Spinal cord (tissue), 10 donors: ENCODE results near the gene ZER1. TPM values are rescaled to one million over a fixed set of nuclear protein-coding genes. Genes with fewer than 3 reads are reported as not detected.
"Not testable (repeated sequence)": the region's sequence is repeated elsewhere in the genome, so short reads cannot be mapped to it uniquely, and the experiment has no call there.

ENCODE experiments used
- DNase-seq, 6 donors: peaks; one replicate each; pipeline versions ENCODE4 v3.0.0 to v3.0.0-alpha.2; 2013 to 2015; ENCODE audit warnings: low spot score in 6 of 6, low read depth in 4 of 6
- H3K27ac ChIP-seq: one replicate; pipeline ENCODE4 v1.5.1; 2013; ENCODE audit warnings: low read depth, low read length, control low read depth
- H3K27me3 ChIP-seq: one replicate; pipeline ENCODE4 v1.6.1; 2013; ENCODE audit warnings: low read length; ENCODE audit not compliant: control insufficient read depth, insufficient read depth
- H3K36me3 ChIP-seq: one replicate; pipeline ENCODE4 v1.6.1; 2013; ENCODE audit warnings: low read length; ENCODE audit not compliant: control insufficient read depth, insufficient read depth
- H3K4me1 ChIP-seq: one replicate; pipeline ENCODE4 v1.6.1; 2013; ENCODE audit warnings: low read length; ENCODE audit not compliant: control insufficient read depth, insufficient read depth
- H3K4me3 ChIP-seq: one replicate; pipeline ENCODE4 v1.5.1; 2013; ENCODE audit warnings: low read depth, low read length, control low read depth
- H3K9me3 ChIP-seq: one replicate; pipeline ENCODE4 v1.6.1; 2013; ENCODE audit warnings: low read length; ENCODE audit not compliant: control insufficient read depth, insufficient read depth
- WGBS: methylation state at CpG from one replicate; pipeline ENCODE4 v1.1.5; 2013; ENCODE audit warnings: missing lambda C conversion rate; ENCODE audit not compliant: insufficient coverage; 5-methylcytosine and 5-hydroxymethylcytosine counted together
- polyA plus RNA-seq, 2 donors: library from polyadenylated mRNA; unstranded; fragments of 120-200 nt; gene quantifications; one replicate each; pipeline ENCODE4 v1.2.1, GENCODE V29; 2013; ENCODE audit not compliant: insufficient read length in 2 of 2
- total RNA-seq, 2 donors: library from RNA; depleted of rRNA in 1 of 2; stranded (reverse); fragments of 120-200 nt in 1 of 2; fragments of >200 nt in 1 of 2; gene quantifications; one replicate each; pipeline versions ENCODE4 v1.2.3 to v1.2.4, GENCODE V29; 2013 to 2014
- donor health status: healthy.

ZER1 gene
- total and polyA plus RNA-seq, 4 donors = 23.1 to 55.3 (median 42.8) TPM

DNA sequence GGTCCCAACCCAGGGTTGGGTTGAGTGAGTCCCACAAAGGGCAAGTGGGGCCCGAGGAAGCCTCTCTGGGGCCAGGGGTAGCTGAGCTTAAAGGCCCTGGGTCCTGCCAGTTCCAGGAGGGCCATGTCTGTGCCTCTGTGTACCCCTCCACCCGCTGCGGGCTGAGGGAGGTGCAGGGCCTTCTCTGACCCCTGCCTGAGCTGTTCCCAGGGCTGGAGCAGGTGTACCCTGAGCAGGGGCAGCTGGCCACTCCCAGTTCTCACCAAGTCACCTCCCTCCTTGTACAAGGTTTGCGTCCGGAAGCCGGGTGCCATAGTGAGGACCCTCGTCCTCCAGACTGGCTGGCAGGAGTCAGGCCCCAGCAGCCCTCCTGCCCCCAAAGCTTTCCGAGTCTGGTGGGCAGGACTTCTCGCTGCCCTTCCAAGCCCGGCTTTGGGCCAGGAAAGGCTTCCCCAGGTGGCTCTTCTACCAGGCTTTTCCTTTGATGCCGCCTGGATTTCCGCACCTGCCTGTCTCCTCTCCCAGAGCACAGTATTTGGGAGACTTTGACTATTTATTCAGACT, 37.4 kb upstream of the ZER1 start:
- H3K36me3 ChIP-seq = peaks cover 50% of the 10 kb centered on the region
- 94% methylated on average over 10 of the region's 12 CpGs for WGBS
- no peaks in the 10 kb centered on the region for H3K27me3 ChIP-seq
- H3K9me3 ChIP-seq = no peaks in the 10 kb centered on the region
- H3K4me3 ChIP-seq = no peak overlapping the region
- H3K4me1 ChIP-seq = no peaks in the 10 kb centered on the region
- H3K27ac ChIP-seq = no peak overlapping the region
- DNase-seq = no peak

DNA sequence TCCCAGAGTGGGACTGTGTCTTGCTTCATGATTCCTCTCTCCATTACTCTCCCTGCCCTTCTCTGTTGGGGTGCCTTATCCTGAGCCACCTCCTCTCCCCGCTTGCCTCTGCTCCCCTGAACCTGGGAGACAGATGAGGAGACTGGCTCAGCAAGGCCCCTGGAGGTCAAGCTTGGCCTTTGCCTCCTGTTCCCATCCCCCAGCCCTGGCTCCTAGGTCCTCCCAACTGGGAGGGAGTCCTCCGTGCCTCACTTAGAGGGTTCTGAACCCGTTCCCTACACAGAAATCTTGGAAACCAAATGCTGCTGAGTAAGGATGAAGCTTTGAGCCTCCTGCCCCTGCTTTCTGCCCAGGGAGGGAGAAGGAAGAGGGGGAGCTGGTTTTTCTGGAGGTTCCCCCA, 36.8 kb upstream of the ZER1 start:
- no peak overlapping the region for H3K27ac ChIP-seq
- peaks cover 56% of the 10 kb centered on the region for H3K36me3 ChIP-seq
- no peak overlapping the region for H3K4me3 ChIP-seq
- no CpG with 5 or more reads among the region's 3 CpGs for WGBS
- DNase-seq = no peak
- H3K4me1 ChIP-seq = peaks cover 4% of the 10 kb centered on the region
- H3K9me3 ChIP-seq = no peaks in the 10 kb centered on the region
- H3K27me3 ChIP-seq = no peaks in the 10 kb centered on the region

DNA sequence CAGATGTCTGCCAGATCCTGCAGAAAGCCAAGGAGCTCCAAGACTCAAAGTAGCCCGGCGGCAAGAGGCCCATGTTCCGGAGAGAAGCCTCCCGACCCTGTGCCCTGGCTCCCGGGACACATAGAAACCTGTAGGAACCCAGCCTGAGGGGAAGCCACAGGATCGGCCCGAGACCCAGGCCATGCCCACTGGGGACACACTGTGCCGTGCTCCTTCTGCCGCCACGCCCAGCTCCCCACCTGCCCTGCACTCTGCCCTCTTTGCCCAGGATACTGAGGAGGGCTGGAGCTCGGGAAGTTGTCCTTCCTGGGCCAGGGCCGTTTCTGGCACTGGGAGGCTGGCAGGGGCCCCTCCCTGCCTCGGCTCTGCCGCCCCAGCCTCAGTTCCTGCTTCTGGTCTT, 36.1 kb upstream of the ZER1 start:
- no peak overlapping the region for H3K27ac ChIP-seq
- H3K36me3 ChIP-seq = peaks cover 63% of the 10 kb centered on the region

DNA sequence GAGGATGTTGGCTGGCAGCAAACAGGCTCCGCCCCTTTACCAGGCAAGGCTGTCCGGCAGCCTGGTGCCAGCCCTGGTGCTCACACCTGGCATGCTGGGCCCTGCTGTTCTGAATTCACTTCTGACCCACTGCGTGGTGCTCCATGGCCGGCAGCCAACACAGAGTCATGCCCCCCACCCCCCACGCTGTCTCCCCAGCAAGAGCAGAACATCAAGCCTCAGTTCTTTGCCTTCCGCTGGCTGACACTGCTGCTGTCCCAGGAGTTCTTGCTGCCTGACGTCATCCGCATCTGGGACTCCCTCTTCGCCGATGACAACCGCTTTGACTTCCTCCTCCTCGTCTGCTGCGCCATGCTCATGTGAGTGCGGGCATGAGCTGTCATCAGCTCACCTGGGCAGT, 33.9 kb upstream of the ZER1 start:
- Histone ChIP-seq H3K27ac (no peak overlapping the region), H3K9me3 (no peaks in the 10 kb centered on the region), H3K4me1 (peaks cover 4% of the 10 kb centered on the region), H3K27me3 (no peaks in the 10 kb centered on the region), H3K4me3 (no peak overlapping the region), H3K36me3 (peaks cover 81% of the 10 kb centered on the region)
- DNase-seq = no peak
- WGBS = 87% methylated on average over 14 of the region's 14 CpGs

More for the DNA sequence above, 36.1 kb upstream of the ZER1 start:
- Histone ChIP-seq H3K4me1 (peaks cover 4% of the 10 kb centered on the region), H3K27me3 (no peaks in the 10 kb centered on the region), H3K4me3 (no peak overlapping the region), H3K9me3 (no peaks in the 10 kb centered on the region)
- WGBS = 88% methylated on average over 14 of the region's 14 CpGs
- no peak for DNase-seq

GRCh38 chr9:128802482-128802881, 30.8 kb upstream of the ZER1 start:
- Histone ChIP-seq H3K4me3 (no peak overlapping the region), H3K9me3 (no peaks in the 10 kb centered on the region), H3K36me3 (peaks cover 89% of the 10 kb centered on the region), H3K27ac (no peak overlapping the region), H3K4me1 (peaks cover 4% of the 10 kb centered on the region), H3K27me3 (no peaks in the 10 kb centered on the region)
- DNase-seq = no peak
- 100% methylated on average over 3 of the region's 4 CpGs for WGBS

DNA sequence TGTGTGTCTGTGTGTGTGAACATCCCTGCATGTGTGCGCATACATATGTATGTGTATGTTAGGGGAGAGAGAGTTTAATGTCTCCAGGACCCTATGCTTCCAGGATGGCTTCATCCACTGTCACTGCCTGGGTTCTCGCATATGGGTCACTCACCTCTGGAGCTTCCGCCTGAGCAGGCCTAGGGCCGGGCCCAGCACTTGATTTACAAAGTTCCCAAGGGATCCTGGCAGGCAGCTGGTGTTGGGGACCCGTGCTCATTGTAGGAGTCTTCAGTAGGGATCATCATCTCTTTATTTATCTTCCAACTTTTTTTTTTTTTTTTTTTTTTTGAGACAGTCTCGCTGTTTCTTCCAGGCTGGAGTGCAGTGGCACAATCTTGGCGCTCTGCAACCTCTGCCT, 28.3 kb upstream of the ZER1 start:
- peaks cover 85% of the 10 kb centered on the region for H3K36me3 ChIP-seq
- 93% methylated on average over 3 of the region's 7 CpGs for WGBS
- no peaks in the 10 kb centered on the region for H3K9me3 ChIP-seq
- DNase-seq = no peak
- peaks cover 4% of the 10 kb centered on the region for H3K4me1 ChIP-seq
- no peaks in the 10 kb centered on the region for H3K27me3 ChIP-seq
- no peak overlapping the region for H3K27ac ChIP-seq
- no peak overlapping the region for H3K4me3 ChIP-seq

DNA sequence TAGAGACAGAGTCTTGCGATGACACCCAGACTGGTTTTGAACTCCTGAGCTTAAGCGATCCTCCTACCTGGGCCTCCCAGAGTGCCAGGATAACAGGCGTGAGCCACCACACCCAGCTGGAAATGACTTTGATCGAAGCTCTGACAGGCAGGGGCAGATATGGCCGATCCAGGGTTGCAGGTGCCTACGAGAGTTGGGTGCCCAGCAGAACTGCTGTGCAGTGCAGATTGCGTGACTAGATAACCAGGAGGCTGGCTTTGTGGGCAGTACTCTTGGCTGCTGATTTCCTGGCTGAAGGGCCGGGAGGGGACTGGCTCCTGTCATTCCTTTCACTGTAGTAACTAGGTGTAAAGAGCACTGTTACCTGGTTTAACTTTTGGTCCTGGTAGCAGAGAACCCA, 27.2 kb upstream of the ZER1 start:
- H3K36me3 ChIP-seq = peaks cover 88% of the 10 kb centered on the region
- H3K27ac ChIP-seq = no peak overlapping the region
- peaks cover 2% of the 10 kb centered on the region for H3K4me1 ChIP-seq
- 93% methylated on average over 8 of the region's 8 CpGs for WGBS
- no peak overlapping the region for H3K4me3 ChIP-seq
- no peak for DNase-seq
- H3K9me3 ChIP-seq = no peaks in the 10 kb centered on the region
- no peaks in the 10 kb centered on the region for H3K27me3 ChIP-seq

DNA sequence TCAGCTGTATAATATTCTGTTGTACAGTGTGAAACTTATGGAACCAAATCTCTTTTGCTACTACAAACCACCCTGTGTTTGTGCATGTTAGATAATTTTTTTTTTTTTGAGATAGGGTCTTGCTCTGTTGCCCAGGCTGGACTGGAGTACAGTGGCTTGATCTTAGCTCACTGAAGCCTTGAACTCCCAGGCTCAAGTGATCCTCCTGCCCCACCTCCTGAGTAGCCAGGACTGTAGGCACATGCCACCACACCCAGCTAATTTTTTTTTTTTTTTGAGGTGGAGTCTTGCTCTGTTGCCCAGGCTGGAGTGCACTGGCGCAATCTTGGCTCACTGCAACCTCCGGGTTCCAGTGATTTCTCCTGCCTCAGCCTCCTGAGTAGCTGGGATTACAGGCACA, 23.2 kb upstream of the ZER1 start:
- H3K9me3 ChIP-seq, H3K27ac ChIP-seq, H3K4me3 ChIP-seq, H3K4me1 ChIP-seq, H3K27me3 ChIP-seq, DNase-seq: not testable (repeated sequence)
- peaks cover 91% of the 10 kb centered on the region for H3K36me3 ChIP-seq
- whole genome bisulfite sequencing = 40% methylated on average over 1 of the region's 2 CpGs

DNA sequence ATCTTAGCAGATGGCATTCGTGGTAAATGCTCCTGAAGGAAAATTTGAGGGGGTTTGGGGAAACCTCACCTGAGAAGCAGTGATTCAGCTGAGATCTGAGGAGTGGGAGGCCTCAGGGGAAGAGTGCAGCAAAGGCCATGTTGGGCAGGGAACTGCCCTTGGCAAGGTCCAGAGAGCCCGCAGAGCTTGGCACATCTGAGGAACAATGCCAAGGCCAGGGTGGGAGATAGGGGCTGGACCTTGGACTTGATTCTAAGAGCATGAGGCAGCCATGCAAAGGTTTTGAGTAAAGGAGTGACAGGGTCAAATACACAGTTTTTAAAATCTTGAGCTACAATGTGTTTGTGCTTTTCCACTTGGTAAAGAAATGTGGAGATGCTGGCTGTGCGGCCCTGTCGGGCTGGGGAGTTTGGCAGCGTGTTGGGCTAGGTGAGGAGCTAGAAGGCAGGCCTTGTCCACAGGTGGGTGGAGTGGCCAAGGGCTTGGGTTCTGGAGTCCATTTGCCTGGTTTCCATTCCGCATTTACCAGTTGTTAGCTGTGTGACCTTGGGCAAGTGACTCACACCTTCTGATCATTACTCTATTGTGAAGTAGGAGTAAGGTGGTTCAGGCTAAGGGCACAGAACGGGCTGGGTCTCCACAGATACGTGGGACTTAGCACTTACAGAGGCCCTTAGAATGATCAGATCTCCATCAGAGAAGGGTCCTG, 21.4 kb upstream of the ZER1 start:
- Histone ChIP-seq H3K4me3 (no peak overlapping the region), H3K27ac (no peak overlapping the region), H3K27me3 (no peaks in the 10 kb centered on the region), H3K36me3 (peaks cover 77% of the 10 kb centered on the region), H3K4me1 (peaks cover 5% of the 10 kb centered on the region), H3K9me3 (no peaks in the 10 kb centered on the region)
- DNase-seq = no peak
- WGBS = 94% methylated on average over 5 of the region's 8 CpGs

DNA sequence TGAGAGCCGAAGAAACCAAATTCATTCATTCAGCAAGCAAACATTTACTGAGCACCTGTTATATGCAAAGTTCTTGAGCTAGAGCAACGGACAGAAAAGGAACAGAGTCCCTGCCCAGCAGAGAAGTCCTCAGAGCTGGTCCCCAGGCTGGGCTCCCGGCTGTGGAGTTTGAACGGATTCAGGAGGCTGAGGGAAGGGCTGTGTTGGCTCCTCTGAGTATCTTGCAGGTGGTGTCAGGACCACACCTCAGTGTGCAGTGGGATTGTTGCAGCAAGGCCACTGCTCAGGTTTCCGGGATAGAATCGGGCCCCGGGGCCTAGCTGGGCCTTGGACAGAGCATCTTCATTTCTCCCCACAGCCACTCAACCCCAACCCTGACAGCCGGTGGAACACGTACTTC, 20.4 kb upstream of the ZER1 start:
- Histone ChIP-seq H3K4me3 (no peak overlapping the region), H3K9me3 (no peaks in the 10 kb centered on the region), H3K27me3 (no peaks in the 10 kb centered on the region), H3K36me3 (peaks cover 68% of the 10 kb centered on the region), H3K4me1 (peaks cover 10% of the 10 kb centered on the region), H3K27ac (no peak overlapping the region)
- DNase-seq = no peak
- WGBS = 85% methylated on average over 7 of the region's 9 CpGs
